Choroid plexus epithelial cell (primary cell): Measurements from ENCODE around the gene PLXNB1.

Experiments
- DNase-seq: peaks from one replicate; pipeline ENCODE4 v3.0.0-alpha.2; 2010; ENCODE audit warnings: low read depth
- H3K4me3 ChIP-seq: 2 replicates; pipeline ENCODE4 v1.5.1; 2011; ENCODE audit warnings: low read depth, mild to moderate bottlenecking, control low read depth, low read length, moderate library complexity
- TF ChIP-seq, protein P1 (sequence below): conservative IDR thresholded peaks from 2 replicates; pipeline ENCODE4 v1.5.1; 2011; ENCODE audit warnings: low read depth, mild to moderate bottlenecking, control low read depth, inconsistent platforms, low read length, moderate library complexity

PLXNB1 gene

DNA sequence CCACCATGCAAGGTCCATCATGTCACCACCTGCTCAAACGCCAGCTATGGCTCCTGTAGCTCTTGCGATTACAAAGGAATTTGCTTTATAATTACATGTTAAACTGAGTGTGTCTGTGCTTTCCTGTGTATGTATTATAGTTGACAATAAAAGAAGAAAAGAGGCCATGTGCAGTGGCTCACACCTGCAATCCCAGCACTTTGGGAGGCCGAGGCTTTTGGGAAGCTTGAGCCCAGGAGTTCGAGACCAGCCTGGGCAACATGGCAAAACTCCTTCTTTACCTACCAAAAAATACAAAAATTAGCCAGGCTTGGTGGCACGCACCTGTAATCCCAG lies 43.7 kb upstream of the PLXNB1 start:
- no peak for DNase-seq
- no peak overlapping the region for H3K4me3 ChIP-seq
- TF ChIP-seq, protein P1, sequence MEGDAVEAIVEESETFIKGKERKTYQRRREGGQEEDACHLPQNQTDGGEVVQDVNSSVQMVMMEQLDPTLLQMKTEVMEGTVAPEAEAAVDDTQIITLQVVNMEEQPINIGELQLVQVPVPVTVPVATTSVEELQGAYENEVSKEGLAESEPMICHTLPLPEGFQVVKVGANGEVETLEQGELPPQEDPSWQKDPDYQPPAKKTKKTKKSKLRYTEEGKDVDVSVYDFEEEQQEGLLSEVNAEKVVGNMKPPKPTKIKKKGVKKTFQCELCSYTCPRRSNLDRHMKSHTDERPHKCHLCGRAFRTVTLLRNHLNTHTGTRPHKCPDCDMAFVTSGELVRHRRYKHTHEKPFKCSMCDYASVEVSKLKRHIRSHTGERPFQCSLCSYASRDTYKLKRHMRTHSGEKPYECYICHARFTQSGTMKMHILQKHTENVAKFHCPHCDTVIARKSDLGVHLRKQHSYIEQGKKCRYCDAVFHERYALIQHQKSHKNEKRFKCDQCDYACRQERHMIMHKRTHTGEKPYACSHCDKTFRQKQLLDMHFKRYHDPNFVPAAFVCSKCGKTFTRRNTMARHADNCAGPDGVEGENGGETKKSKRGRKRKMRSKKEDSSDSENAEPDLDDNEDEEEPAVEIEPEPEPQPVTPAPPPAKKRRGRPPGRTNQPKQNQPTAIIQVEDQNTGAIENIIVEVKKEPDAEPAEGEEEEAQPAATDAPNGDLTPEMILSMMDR = no peak

GRCh38 chr3:48472923-48473616 lies 43.2 kb upstream of the PLXNB1 start:
- TF ChIP-seq, protein P1 = peak; percentile 39
- peak overlapping the region; percentile 86 for H3K4me3 ChIP-seq

GRCh38 chr3:48472673-48472922 lies 42.7 kb upstream of the PLXNB1 start:
- peak overlapping the region; percentile 86 for H3K4me3 ChIP-seq
- TF ChIP-seq, protein P1 = peak; percentile 17
- DNase-seq = no peak

More at GRCh38 chr3:48472923-48473616, 43.2 kb upstream of the PLXNB1 start:
- DNase-seq = peak; percentile 92

DNA sequence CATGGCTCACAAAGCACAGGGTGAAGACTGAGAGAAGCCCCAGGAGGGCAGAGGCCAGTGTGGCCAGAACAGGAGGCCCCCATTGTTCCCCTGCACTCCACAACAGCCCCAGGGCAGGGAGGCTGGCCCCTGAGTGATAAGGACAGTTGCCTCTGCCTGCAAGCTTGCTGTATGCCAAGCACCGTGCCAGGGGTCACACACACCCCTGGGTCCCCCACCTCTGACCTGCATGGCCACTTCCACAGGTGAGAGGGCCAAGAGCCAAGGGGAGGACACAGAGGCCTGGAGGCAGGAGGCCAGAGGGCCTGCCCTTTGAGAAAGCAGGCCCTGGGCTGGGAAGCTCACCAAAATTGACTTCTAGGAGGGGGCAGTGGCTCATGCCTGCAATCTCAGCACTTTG lies 40.4 kb upstream of the PLXNB1 start:
- no peak for DNase-seq
- TF ChIP-seq, protein P1 = no peak
- no peak overlapping the region for H3K4me3 ChIP-seq

- DNase-seq = no peak
- H3K4me3 ChIP-seq = no peak overlapping the region
- TF ChIP-seq, protein P1 = no peak
These were observed 39.4 kb upstream of the PLXNB1 start for GRCh38 chr3:48469046-48469915.

GRCh38 chr3:48468329-48468731 lies 38.4 kb upstream of the PLXNB1 start:
- DNase-seq = no peak
- TF ChIP-seq, protein P1 = no peak
- no peak overlapping the region for H3K4me3 ChIP-seq
